NCI-H226 (cell line): Measurements from ENCODE around the gene ROBO1.

Experiments used
- DNase-seq: peaks from one replicate; pipeline ENCODE4 v3.0.0-alpha.2; 2015

ROBO1 gene

DNA sequence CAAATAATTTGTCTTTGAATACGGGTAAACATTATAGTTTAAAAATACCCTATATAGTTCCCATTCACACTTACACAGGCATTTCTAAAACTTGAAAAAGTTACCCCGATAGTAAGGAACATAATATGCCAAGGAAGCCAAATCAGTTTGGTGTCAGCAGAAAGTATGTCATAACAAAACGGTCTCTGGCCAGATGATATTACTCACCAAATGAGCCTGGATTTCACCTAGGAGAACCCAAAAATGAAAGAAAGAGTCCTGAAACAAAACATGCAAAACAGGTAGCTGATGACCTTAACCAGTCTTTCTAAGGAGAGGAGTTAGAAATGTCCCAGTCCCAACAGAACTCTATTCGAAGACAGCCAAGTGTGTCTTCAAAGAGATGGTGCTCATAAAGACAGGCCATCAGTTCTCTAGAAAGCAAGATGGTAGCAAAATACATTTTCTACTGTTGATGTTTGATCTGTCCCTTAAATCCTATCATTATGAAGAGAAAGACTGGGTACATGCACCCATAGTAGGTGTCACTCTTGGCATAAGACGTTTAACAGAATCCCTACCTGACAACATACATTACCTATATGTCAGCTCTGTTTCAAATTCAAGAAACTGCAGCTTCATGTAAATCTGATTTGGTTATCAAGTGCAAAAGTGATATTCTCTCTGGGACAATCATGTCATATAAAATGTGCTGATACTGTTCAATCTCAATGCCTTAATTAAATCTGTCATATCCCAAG lies 942.5 kb downstream of the ROBO1 start:
- DNase-seq = no peak

- peak; percentile 57 for DNase-seq
Measured at GRCh38 chr3:78823859-78824258, 943.9 kb downstream of the ROBO1 start.

GRCh38 chr3:78823434-78823833 lies 944.4 kb downstream of the ROBO1 start:
- no peak for DNase-seq

DNA sequence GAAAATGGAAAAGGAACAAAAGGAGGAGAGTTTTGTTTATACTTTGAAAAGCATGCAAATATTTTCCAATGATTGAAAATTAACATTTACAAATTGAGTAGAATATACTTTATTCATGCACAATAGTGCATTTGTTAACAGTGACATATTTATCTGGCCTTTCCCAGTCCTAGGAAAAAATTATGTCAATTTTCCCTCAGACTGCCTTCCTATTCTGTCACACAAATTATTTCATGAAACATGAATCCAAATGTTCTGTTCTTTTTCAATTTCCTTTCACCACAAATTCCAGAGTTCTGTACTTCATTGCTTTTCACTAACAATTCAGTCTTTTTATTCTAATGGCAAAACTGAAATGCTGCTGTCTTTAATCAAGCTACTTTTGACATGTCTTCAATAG lies 945.1 kb downstream of the ROBO1 start:
- no peak for DNase-seq

GRCh38 chr3:78820542-78820941 lies 947.3 kb downstream of the ROBO1 start:
- DNase-seq = no peak

DNA sequence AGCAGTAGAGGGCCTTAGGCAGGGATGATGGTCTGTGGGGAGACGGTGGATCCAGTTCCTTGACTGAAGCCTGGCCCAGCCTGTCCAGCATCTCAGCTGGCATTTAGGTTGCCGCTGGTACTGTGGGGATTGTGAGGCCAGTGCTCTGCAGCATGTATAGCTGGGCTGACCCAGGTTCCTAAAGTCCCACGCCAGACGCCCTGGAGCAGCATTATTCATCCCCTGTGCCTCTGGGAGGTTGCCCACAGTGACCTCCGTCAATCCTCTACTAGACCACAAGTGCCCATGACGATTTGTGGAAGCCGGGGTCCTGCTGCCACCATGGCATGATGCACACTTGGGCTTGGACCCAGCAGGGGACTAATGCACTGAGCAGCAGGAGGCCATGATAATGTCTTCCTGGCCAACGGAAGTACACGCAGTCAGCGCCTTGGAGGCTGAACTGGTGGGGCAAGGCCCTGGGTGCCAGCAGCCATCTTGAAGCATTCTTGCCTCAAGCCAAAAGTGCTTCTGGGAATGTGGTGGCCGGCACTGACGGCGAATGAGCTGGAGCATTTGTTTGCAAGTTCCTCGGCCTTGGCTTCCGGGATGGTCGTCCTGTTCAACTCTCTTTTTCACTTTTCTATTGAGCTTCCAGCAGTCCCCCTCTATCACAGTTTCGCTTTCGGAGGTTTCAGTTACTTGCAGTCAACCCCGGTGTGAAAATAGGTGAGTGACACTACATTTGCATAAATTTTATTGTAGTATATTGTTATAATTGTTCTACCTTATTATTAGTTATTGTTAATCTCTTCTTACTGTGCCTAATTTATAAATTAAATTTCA lies 949.4 kb downstream of the ROBO1 start:
- DNase-seq = no peak

DNA sequence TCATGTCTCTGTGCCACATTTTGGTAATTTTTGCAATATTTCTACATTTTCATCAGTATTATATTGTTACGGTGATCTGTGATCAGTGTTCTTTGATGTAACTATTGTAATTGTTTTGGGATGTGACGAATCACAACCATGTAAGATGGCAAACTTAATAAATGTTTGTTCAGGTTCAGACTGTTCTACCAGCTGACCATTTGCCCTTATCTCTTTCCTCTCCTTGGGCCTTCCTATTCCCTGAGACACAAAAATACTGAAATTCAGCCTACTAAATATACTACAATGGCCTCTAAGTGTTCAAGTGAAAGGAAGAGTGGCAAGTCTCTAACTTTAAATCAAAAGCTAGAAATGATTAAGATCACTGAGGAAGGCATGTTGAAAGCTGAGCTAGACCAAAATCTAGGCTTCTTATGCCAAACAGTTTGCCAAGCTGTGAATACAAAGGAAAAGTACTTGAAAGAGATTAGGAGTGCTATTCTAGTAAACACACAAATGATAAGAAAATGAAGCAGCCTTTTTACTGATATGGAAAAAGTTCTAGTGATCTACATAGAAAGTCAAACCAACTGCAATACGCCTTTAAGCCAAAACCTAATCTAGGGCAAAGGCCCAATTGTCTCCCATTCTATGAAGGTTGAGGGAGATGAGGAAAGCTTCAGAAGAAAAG lies 952.8 kb downstream of the ROBO1 start:
- DNase-seq = no peak

GRCh38 chr3:78812166-78812565 lies 955.6 kb downstream of the ROBO1 start:
- DNase-seq = peak; percentile 7

DNA sequence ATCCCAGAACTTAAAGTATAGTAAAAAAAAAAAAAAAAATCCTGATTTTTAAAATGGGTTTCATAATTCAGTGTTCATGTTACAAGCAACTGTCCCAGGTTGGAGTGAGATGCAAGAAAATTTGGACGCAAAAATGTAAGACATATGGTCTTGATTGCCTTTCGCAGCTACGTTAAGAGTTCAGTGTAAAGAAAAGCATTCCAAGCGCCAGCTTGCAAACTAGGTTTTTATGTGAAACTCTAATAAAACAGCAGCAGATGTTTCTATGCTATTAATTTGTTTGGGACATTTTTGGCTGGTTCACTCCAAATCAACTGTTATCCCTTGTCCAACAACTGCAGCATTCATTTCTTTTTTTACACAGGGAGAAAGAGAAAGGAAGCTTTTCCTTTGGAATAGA lies 957.8 kb downstream of the ROBO1 start:
- no peak for DNase-seq

GRCh38 chr3:78804251-78805037 lies 963.4 kb downstream of the ROBO1 start:
- DNase-seq = no peak

GRCh38 chr3:78802562-78802930 lies 965.3 kb downstream of the ROBO1 start:
- no peak for DNase-seq

DNA sequence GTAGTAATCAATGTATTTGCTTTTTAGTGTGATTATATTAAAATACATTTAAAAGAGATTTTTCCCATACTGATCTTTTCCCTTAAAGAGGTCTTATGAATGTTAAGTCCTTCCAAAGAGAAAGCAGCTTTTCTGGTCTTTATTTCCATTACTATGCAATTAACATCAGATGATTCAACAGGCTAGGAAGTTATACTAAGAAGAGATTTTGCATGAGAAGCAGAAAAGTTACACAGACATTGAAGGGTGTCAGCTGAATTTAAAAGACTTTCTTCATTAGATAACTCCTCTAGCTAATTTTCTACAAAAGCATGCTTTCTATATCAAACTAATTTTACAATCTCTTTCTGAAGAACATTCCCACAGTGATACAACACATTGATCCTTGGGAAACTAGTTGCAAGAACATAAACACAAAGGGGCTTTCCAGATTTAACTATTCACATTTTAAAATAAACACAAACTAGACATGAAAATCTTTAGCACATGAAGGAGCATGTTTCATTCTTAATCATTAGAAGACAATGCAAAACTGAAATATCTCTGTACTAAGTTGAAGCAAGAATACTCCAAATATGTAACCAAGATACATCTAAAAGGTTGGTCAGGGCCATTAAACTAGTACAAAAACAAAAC lies 965.8 kb downstream of the ROBO1 start:
- DNase-seq = no peak

GRCh38 chr3:78799681-78800080 lies 968.1 kb downstream of the ROBO1 start:
- DNase-seq = peak; percentile 8

DNA sequence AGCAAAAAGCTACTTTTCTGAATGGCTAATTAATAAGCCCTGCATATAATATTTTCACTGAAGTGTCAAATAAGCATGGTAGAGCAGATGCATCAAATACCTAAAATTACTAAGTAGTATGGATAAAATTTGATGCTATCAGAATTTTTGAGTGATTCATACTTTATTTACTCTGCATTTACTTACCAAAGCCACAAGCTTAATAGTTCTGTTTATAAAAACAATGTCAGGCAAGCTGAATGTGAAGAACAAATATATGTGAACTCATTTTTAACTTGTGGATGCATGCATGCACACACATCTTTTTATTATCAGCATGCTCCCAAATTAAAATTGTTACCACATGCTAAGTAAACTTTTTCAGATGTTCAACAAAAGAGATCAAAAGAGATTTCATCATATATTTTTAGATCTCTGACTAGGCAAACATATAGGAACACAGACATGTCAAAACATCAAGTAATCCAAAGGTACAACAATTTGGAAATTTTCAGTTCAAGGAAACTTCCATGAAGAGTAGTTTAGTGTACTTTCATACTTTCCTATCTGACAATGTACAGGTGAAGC lies 969.4 kb downstream of the ROBO1 start:
- DNase-seq = no peak

GRCh38 chr3:78794431-78794830 lies 973.4 kb downstream of the ROBO1 start:
- no peak for DNase-seq

DNA sequence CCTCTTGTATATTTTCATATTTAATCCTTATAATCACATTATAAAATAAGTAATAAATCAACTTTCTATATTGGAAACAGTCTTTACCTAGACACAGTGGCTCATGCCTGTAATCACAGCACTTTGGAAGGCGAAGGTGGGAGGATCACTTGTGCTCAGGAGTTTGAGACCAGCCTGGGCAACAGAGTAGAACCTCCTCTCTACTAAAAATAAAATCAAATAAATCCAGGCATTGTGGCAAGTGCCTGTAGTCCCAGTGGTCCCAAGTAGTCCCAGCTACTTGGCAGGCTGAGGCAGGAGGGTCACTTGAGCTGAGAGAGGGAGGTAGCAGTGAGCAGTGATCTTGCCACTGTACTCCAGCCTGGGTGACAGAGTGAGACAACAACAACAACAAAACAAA lies 975.1 kb downstream of the ROBO1 start:
- no peak for DNase-seq

DNA sequence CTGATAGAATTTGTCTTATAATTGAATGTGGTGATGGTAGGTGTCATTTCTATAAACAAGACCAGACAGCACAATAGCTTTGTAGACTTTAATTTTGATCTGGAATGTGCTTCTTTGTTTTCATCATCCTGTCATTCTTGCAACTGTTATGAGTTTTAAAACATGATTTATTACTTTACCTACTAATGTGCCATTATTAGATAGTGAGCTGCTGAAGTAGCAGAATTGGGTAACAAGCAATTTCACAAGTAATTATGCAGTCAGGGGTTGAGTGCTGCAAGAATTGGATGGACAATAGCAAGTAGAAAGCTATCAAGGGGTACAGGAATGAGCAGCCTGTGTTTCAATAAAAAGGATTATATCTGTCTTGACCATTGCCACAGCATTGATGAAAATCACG lies 975.6 kb downstream of the ROBO1 start:
- DNase-seq = no peak

DNA sequence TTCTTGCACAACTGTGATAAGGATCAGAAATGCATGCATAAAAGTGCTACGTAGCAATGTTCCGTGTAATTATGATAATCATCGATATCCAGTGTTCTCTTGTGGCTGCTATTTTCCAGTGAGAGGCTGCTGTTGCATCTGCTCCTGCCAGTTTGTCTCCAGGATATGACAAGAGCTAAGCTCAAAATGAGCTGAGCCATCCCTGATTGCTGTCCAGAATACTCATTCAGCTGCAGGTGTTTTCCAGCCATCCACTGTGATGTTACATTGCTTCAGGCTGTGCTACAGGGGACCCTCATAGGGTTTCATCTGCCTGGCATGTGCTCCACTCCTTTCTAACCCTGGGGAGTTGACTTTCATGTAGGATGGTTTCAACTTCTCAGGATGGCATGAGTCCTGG lies 976.0 kb downstream of the ROBO1 start:
- DNase-seq = no peak

DNA sequence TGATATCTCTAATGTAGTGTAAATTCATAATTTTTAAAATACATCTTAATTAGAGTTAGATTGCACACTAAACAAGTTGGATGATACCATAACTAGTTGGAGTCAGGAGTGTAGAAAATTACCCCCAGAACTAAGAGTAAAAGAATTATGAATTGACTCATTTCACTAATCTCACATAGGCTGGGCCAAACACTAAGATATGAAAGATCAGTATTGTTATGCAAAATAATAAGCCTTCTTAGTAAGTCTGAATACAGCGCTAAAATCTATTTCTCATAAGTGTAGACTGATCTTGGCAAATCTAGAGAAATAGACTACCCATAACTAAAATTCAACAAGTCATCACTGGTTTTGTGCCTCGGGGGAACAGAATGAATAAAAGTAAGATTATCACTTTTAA lies 979.0 kb downstream of the ROBO1 start:
- no peak for DNase-seq

- no peak for DNase-seq
Measured at GRCh38 chr3:78785004-78785403, 982.8 kb downstream of the ROBO1 start.

DNA sequence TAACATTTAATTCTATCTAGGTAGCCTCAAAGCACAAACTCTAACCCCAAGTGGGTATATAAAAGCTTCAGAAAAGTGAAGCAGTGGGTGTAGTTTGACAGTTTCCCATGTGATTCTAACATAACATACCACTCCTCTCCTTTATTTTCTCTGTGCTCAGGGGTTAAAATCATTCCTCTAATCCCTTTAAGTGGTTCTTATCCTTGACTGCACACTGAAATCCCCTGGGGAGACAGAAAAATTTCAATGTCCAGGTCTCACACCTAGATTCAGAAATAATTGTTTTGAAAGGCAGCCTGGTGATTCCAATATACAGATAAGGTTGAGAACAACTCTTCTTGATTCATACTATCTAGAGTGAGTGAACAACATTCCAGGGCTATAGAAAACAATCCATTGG lies 986.4 kb downstream of the ROBO1 start:
- no peak for DNase-seq
